Measurements from ENCODE around the gene CBR3.
"Not testable (repeated sequence)": the region's sequence is repeated elsewhere in the genome, so short reads cannot be mapped to it uniquely, and the experiment has no call there.

The CBR3 gene

DNA sequence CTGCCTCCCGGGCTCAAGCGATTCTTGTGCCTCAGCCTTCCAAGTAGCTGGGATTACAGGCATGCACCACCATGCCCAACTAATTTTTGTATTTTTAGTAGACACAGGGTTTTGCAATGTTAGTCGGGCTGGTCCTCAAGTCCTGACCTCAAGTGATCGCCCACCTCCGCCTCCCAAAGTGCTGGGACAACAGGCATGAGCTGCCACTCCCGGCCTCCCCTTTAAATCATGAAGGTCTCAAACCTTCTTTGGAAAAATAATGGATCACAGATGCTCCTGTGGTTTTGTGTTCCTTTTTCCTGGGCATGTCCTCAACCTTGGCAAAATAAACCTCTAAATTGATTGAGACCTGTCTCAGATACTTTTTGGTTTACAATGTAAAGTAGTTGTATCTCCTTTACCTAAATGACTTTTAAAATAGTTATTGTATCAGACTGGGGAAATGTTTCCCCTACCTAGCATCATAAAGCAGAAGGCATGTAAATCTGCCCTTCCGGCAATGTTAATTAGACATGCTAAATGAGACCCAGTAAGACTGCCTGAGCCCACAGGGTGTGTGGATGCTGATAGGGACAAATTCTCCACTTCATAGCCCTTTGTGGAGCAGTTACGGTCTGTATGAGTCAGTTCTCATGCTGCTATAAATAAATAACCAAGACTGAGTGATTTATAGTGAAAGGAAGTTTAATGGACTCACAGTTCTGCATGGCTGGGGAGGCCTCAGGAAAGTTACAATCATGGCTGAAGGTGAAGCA lies 37.3 kb upstream of the CBR3 start:
- Histone ChIP-seq H3K79me2 (ENCODE audit: insufficient read depth, low read length) (no peaks in the 10 kb centered on the region), H3K4me2 (ENCODE audit: low read depth, low read length, poor library complexity, severe bottlenecking) (peak overlapping the region; percentile 23), H3K4me3 (ENCODE audit: low read length, poor library complexity, severe bottlenecking) (no peak overlapping the region), H3K9ac (ENCODE audit: low read depth, low read length, poor library complexity, severe bottlenecking) (no peak overlapping the region), H3K9me3 (ENCODE audit: insufficient read depth, low read depth, low read length) (peaks cover 12% of the 10 kb centered on the region; the same call in 1 of the 2 replicates), H4K20me1 (ENCODE audit: insufficient read depth, low read length, poor library complexity, severe bottlenecking) (no peaks in the 10 kb centered on the region), H3K9me2 (replicated peaks; ENCODE audit: low read depth, low read length) (no peaks in the 10 kb centered on the region), H3K36me3 (ENCODE audit: insufficient read depth, low read length) (no peaks in the 10 kb centered on the region), H3K4me1 (ENCODE audit: insufficient read depth, low read length, poor library complexity, severe bottlenecking) (no peaks in the 10 kb centered on the region), H3K27me3 (ENCODE audit: insufficient read depth, low read length, poor library complexity, severe bottlenecking) (no peaks in the 10 kb centered on the region), H3F3A (ENCODE audit: low read depth) (no peaks in the 10 kb centered on the region), H2AFZ (ENCODE audit: low read length) (no peak overlapping the region)
- TF ChIP-seq EZH2phosphoT487 (IDR thresholded peaks at IDR 0.05; ENCODE audit: borderline replicate concordance) (no peak), CTCF (conservative IDR thresholded peaks at IDR 0.05; ENCODE audit: low read length) (no peak)

DNA sequence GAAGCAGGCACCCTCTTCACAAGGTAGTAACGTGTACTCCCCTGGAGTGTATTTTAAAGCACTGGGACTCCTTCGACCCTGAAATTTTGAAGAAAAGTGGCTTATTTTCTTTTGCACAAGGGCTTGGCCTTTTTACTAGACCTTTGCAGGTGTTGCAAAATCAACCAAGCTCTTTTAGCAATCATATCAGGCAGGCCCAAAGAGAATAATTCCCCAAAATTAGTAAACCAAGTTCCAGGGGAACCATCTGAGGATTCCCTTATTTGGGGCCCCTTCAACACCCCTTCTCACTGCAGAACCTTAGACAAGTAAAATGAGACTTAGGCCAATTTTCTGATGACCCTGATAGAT lies 36.7 kb upstream of the CBR3 start:
- H3K36me3 ChIP-seq (ENCODE audit: insufficient read depth, low read length): no peaks in the 10 kb centered on the region
- H3K9me3 ChIP-seq (ENCODE audit: insufficient read depth, low read depth, low read length): peaks cover 11% of the 10 kb centered on the region; the same call in 1 of the 2 replicates
- no peaks in the 10 kb centered on the region for H3K4me1 ChIP-seq (ENCODE audit: insufficient read depth, low read length, poor library complexity, severe bottlenecking)
- H3K9me2 ChIP-seq (replicated peaks; ENCODE audit: low read depth, low read length): no peaks in the 10 kb centered on the region
- H4K20me1 ChIP-seq (ENCODE audit: insufficient read depth, low read length, poor library complexity, severe bottlenecking): no peaks in the 10 kb centered on the region
- H2AFZ ChIP-seq (ENCODE audit: low read length): no peak overlapping the region
- no peak overlapping the region for H3K4me3 ChIP-seq (ENCODE audit: low read length, poor library complexity, severe bottlenecking)
- no peaks in the 10 kb centered on the region for H3F3A ChIP-seq (ENCODE audit: low read depth)
- H3K4me2 ChIP-seq (ENCODE audit: low read depth, low read length, poor library complexity, severe bottlenecking): no peak overlapping the region
- no peaks in the 10 kb centered on the region for H3K79me2 ChIP-seq (ENCODE audit: insufficient read depth, low read length)
- no peaks in the 10 kb centered on the region for H3K27me3 ChIP-seq (ENCODE audit: insufficient read depth, low read length, poor library complexity, severe bottlenecking)
- TF ChIP-seq CTCF (conservative IDR thresholded peaks at IDR 0.05; ENCODE audit: low read length): no peak
- TF ChIP-seq EZH2phosphoT487 (IDR thresholded peaks at IDR 0.05; ENCODE audit: borderline replicate concordance): no peak
- H3K9ac ChIP-seq (ENCODE audit: low read depth, low read length, poor library complexity, severe bottlenecking): no peak overlapping the region

- H4K20me1 ChIP-seq (ENCODE audit: insufficient read depth, low read length, poor library complexity, severe bottlenecking): no peaks in the 10 kb centered on the region
- no peak overlapping the region for H3K9ac ChIP-seq (ENCODE audit: low read depth, low read length, poor library complexity, severe bottlenecking)
- no peak overlapping the region for H3K4me2 ChIP-seq (ENCODE audit: low read depth, low read length, poor library complexity, severe bottlenecking)
Observed at GRCh38 chr21:36099000-36099399, 35.9 kb upstream of the CBR3 start.

GRCh38 chr21:36099695-36100211 lies 35.1 kb upstream of the CBR3 start:
- H3K79me2 ChIP-seq (ENCODE audit: insufficient read depth, low read length); H3K4me3 ChIP-seq (ENCODE audit: low read length, poor library complexity, severe bottlenecking); H4K20me1 ChIP-seq (ENCODE audit: insufficient read depth, low read length, poor library complexity, severe bottlenecking); H3K4me1 ChIP-seq (ENCODE audit: insufficient read depth, low read length, poor library complexity, severe bottlenecking); H2AFZ ChIP-seq (ENCODE audit: low read length); H3K9me2 ChIP-seq (replicated peaks; ENCODE audit: low read depth, low read length); H3K4me2 ChIP-seq (ENCODE audit: low read depth, low read length, poor library complexity, severe bottlenecking); H3K27me3 ChIP-seq (ENCODE audit: insufficient read depth, low read length, poor library complexity, severe bottlenecking); H3K9ac ChIP-seq (ENCODE audit: low read depth, low read length, poor library complexity, severe bottlenecking); H3F3A ChIP-seq (ENCODE audit: low read depth); H3K9me3 ChIP-seq (ENCODE audit: insufficient read depth, low read depth, low read length); H3K36me3 ChIP-seq (ENCODE audit: insufficient read depth, low read length): not testable (repeated sequence)

More at GRCh38 chr21:36099000-36099399, 35.9 kb upstream of the CBR3 start:
- Histone ChIP-seq H2AFZ (ENCODE audit: low read length) (no peak overlapping the region), H3K4me1 (ENCODE audit: insufficient read depth, low read length, poor library complexity, severe bottlenecking) (no peaks in the 10 kb centered on the region), H3K4me3 (ENCODE audit: low read length, poor library complexity, severe bottlenecking) (no peak overlapping the region), H3K27me3 (ENCODE audit: insufficient read depth, low read length, poor library complexity, severe bottlenecking) (no peaks in the 10 kb centered on the region), H3K9me2 (replicated peaks; ENCODE audit: low read depth, low read length) (no peaks in the 10 kb centered on the region), H3K79me2 (ENCODE audit: insufficient read depth, low read length) (no peaks in the 10 kb centered on the region), H3K36me3 (ENCODE audit: insufficient read depth, low read length) (no peaks in the 10 kb centered on the region), H3F3A (ENCODE audit: low read depth) (no peaks in the 10 kb centered on the region), H3K9me3 (ENCODE audit: insufficient read depth, low read depth, low read length) (peaks cover 2% of the 10 kb centered on the region; the same call in 1 of the 2 replicates)
- TF ChIP-seq CTCF (conservative IDR thresholded peaks at IDR 0.05; ENCODE audit: low read length): no peak
- TF ChIP-seq EZH2phosphoT487 (IDR thresholded peaks at IDR 0.05; ENCODE audit: borderline replicate concordance): no peak

Measured in Loucy (cell line).